Dedifferentiated amniotic fluid mesenchymal stem cell (primary cell): ENCODE data around the gene CENPO.
A peak's percentile ranks its signal among the peaks of the same experiment; 100 is the strongest.
"Not testable (repeated sequence)": the region's sequence is repeated elsewhere in the genome, so short reads cannot be mapped to it uniquely, and the experiment has no call there.

ENCODE experiments used
- DNase-seq: peaks from one replicate; pipeline ENCODE4 v3.0.0-alpha.2; 2016; ENCODE audit errors: extremely low spot score

Gene CENPO

DNA sequence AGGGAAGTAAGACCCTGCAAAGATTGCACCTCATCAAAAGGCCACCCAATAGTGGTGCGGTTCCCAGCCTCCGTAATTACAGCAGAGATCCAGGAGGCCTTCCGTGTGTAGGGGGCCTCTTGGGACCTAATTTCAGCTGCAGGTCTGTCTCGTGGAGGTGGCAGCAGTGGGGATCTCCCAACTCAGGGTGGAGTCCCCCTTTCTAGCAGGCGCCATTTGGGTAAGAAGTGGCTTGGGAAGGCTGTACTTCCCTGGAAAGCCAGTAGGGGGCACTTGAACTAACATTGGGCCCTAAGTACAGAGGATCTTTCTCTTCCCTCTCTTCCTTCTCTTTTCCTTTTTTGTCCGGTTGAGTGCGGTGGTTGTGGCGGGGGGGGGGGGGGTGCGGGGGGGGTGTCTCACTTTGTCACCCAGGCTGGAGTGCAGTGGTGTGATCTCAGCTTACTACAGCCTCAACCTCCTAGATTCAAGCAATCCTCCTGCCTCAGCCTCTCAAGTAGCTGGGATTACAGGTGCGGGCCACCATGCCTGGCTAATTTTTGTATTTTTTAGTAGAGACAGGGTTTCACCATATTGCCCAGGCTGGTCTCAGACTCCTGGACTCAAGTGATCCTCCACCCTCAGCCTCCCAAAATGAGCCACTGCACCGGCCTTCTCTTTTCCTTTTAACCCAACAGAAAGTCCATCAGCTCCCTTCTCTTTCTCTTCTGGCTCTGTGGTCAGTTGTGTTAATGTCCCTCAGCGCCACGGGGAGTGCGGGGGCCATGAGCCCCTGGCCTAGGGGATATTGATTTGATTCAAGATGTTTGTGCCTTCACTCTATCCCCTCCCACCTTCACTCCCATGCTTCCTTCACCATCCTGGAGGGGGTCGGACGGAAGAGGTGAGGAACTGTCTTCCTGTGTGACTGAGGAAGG, 32.0 kb downstream of the CENPO start:
- DNase-seq: no peak

DNA sequence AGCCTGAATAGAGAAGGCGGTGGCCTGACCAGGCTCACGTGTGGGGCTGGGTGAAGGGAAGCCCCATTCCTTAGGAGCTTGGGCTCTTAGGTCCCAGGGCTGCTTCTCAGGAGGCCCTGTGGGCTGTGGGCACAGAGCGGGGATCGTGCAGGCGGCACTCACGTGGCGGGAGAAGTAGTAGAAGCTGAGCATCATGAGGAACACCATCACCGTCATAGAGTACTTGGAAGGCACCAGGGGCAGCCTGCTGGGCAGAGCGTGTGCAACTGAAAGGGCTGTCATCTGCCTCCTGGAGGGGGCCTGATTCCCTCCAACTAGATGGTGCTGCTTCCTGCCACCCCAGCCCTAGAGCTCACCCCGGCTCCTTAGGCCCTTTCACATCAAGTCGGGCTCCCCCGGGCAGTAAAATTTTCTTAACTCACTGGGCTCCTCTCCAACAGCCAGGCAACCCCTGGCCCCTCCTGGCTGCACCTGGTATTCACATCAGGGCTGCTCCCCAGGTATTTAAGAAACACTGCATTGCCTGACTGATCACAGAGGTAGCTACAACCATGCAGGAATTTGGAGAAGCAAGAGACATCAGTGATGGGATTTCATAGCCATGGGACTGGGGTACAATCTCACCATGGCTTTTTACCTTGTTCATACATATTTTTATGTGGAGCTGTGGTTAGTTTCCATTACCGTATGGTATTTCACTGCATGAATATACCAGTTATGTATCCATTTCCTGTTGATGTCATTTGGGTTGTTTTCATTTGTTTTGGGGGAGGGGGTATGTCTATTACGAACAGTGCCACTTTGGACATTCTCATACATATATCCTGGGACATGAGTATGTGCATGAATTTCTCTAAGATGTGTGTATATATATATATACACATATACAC, 32.9 kb downstream of the CENPO start:
- no peak for DNase-seq

DNA sequence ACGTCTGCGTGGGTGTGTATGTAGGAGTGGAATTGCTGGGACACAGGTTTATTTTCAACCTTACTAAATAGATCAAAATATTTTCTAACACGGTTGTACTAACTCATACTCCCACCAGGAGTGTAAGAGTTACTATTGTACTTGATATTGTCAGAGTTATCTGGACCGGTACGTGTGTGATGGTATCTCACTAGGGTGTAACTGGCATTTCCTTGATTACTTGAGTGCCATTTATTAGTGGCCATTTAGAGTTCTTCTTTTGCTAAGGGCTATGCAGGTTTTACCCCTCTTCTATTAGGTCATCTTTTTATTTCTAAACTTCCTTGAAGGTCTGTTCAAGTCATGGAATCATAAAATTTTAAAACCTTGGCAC, 33.5 kb downstream of the CENPO start:
- DNase-seq: no peak

DNA sequence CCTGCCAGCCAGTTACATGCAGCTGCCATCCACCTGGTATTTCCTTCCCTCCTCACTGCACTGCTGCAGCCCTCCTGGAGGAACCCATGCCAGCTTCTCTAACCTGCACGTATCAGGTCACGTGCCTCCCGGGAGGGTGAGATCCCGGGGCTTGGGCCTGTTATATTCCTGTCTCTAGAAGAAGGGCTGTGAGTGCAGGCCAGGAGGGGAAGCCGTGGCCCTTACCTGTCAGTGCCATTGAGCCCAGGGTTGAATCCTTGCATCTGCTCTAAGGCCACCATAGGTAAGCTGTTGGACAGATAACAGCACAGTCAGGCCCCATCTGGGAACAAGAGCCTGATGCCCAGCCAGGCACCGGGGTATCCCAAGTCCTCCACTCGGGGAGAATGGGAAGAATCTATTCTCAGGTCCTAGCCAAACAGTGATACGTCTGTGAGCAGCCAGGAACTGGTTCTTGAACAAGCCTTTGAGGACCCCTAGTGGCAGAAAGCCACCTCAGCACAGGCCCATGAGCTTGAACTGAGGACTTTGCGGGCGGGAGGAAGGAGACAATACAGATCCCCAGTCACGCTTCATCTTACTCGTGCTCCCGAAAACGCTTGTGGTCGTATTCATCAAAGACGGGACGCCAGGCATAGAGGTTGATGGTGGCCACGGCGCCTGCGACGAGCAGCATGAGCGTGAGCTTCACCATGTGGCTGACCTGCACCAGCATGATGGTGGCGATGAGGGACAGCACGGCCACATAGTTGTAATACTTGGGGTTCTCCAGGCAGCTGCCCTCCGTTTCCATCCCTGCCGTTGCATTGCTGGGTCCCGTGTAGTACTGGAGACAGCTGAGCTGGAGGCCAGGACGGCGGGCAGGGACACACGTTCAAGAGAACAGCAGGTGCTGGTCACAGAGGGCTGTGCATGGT, 34.4 kb downstream of the CENPO start:
- DNase-seq: peak; percentile 82

DNA sequence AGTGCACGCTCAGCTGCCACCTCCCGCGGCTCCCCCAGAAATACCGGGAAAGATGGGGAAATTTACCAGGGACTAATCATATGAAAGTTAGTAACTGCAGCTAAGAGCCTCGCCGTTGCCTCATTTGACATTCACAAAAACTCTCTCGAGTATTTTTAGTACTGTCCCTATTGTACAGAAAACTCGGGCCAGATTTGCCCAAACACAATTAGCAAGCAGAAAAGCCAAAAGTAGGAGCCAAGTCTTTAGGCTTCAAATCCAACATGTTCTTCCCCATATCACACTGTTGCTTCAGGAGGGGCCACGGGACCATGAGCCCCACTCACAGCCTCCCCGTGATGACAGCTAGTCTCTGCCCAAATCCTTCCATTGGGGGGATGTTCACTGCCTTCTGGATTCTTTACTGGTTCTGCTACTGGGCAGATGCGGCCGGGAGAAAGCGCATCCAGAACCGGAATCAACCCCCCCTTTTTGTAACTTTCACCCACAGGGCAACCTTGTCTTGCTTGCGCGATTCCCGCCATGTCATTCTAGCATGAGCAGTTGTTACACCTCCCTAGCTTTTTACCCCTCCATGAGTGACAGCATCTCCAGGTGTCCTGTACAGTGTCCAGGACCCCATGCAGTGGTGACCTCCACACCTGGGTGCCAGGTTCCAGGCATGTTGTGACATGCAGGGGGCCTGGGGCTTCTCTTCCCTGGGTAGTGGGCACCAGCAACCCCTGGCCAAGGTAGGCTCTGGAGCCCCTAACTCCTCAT, 35.2 kb downstream of the CENPO start:
- DNase-seq: no peak

DNA sequence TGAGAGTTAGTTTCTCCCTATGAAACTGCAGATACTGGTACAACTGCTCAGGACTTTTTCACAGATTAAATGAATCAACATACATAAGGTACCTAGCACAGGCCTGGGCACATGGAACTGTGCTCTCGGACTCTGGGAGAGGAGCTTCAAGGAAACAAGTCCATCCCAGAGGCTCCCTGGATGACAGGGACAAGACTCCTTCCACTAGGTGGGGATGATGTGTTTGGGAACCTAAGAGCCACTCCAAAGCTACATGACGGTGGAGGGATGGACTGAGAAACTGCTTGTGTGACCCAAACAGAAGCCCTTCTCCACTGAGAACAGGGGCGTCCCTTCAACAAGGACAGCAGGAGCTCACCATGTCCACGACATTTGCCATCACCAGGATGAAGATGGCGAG, 37.1 kb downstream of the CENPO start:
- no peak for DNase-seq

DNA sequence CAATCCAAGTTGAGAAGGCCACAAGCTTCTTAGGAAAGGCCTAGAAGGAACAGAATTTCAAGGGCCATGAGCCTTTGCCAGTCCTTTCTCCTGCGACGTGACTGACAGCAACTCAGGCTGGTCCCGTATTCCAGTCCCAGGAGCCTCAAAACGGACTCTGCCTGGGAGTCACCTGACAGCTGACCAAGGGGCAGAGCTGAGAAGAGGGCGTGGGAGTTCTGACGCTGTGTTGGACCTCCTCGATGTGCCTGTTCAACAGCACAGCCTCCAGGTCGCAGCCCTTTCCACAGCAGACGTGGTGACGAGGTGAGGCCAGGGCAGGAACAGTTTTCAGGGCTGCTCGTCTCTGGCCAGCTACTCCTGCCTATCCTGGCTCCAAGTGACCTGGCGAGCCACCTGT, 37.6 kb downstream of the CENPO start:
- no peak for DNase-seq

DNA sequence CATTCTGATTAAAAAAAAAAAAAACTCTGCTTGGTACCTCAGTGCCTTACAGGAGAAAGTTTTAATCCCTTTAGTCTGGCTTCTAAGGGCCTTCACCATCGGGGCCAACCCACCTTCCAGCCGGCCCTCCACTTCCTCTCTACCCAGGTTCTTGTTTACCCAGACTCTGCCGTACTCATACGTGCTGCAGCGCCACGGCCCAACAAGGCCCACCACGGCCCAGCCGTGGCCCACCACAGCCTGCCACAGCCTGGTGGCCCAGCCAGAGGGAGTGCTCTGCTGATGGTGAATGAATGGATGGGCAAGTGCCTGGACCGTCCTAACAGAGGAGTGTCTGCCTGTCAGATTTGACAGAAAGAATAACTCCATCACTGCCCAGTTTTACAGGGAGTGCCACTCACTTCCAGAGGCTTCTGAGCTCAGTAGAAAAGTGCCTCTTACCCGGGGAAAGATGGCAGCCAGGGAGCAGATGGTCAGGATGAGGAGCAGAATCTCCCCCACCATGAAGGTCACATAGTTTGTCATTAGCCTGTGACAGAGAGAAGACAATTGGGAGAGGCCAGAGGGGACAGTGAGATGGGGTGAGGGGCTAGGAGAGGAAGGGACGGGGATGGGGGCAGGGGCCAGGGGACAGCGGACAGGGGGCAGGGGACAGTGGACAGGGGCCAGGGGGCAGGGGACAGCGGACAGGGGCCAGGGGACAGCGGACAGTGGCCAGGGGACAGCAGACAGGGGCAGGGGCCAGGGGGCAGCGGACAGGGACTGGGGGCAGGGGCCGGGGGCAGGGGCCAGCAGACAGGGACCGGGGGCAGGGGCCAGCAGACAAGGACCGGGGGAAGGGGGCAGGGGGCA, 38.2 kb downstream of the CENPO start:
- DNase-seq: no peak

DNA sequence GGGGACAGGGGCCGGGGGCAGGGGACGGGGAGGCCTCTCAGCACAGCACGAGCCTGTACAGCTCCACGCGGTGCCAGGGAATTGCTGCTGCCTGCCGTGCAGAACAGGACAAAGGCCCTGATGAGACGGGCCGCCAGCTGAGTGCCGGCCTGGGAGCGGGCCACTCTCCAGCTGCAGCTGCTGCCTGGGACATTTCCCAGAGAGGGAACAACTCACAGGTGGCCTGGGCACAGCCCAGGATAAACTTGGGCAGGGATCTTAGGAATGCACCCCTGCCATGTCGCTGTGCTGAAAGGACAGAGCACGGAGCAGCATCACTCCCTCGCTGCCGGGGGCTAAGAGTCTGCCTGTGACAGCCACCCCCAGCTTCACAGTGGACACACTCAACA, 38.8 kb downstream of the CENPO start:
- no peak for DNase-seq

DNA sequence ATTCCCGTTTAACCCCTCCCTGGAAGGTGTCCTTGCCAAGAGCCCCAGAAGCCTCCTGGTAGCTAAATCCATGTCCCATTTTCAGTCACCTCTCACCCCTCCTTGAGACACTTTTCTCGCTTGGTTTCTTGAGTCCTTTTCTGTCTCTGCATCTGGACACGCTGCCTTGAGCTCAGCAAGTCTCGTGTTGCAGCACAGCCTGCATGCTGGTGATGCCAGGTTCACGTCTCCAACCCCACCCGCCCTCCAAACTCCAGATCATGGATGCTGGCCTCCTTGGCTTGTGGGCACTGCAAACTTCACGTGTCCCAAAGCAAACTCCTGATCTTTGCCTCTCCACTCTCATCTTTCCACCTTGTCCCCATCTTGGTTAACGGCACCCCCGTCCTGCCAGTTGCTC, 39.3 kb downstream of the CENPO start:
- no peak for DNase-seq

DNA sequence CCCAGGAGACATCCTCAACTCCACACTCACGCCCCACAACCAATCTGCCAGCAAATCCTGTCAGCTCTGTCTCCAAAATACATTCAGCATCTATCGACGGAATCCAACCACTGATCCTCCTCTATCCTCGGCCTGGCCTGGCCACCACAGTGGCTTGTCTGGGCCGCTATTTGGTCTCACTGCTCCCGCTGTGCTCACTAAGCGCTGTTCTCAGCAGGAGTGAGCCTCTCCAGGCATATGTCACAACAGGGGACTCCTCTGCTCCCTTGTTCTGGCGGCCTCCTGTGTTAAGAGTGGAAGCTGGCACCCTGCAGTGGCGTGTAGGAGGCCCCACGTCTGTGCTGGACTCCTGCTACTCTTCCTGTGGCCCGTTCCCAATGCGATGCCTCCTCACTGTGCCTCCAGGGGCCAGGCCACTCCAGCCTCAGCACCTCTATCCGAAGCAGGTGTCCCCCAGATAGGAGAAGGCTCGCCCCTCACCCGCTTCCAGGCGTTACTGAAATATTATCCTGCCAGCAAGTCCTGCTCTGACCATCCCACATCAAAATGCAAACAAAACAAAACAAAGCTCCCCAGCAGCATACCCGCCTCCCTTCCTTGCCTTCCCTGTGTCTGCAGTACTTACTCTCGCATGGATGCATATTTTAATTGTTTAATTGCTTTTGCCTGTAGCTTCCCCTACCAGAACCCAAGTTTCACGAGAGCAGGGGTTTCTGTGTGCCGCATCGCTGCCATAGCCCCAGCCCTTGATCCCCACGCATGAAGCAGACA, 39.9 kb downstream of the CENPO start:
- DNase-seq: no peak

DNA sequence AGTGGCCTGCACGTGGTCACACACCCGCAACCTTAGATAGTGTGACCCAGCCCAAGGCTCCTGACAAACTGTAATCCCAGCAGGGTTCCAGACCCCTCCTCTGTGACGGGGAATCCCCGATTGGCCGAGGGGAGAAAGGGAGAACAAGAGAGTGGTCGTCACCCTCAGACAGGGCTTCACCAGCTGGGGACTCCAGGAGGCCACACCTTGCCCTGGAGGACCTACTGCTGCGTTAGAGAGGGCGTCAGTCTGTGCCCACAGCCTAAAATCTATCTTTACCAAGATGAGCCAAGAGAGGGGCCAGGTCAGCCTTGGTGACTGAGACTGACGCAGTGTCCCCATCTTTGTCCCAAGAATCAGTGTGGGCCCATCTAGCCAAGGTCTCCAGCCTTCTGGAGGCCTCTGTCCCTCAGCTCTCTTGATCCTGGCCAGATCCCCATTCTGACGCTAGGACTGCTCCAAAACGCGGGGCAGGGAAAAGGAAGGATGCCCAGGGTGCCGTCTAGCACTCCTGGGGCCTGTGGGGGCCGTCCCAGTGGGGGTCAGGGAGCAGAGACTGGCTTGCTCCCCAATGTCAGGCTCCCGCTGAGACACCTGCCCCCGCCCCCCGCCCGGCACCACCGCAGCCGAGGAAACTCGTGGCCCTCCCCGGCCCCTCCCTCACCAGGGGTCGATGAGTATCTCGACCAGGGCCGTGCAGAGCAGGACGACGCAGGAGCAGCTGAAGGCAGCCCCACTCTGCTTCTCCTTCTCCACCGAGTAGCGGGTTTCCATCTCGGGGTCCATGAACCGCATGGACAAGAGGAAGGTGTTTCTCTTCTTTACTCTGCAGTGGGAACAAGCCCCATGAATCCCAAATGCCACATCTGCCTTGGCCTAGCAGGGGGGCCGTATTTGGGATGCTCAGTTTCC, 40.9 kb downstream of the CENPO start:
- no peak for DNase-seq

DNA sequence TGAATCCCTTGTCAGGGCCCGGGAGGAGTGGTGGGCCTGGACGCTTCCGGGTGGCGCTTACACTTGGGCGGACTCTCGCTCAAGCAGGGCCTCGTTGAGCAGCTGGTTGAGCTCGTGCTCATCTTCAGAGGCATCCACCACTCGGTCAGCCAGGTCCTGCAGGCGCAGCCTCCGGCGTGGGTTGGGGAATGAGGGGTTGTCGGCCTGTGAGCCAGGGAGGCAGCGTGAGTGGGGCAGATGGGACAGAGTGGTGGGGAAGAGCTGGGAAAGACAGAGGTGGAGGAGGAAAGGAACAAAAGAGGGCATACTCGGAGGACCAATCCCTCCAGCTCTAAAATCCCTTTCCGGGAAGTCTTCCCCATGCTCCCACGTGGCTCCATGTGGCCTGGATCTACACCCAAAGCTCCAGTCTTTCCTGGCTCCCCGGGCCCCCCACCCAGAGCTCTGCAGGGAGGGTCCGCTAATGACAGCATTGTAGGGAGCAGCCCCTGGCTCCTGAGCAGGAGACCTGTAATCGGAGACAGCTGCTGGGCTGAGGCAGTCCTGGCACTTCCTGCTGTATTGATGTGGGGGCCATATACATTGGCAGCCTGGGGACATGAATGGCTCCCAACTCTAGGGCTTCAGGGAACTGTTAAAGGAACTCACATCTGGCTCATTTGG, 41.6 kb downstream of the CENPO start:
- no peak for DNase-seq

DNA sequence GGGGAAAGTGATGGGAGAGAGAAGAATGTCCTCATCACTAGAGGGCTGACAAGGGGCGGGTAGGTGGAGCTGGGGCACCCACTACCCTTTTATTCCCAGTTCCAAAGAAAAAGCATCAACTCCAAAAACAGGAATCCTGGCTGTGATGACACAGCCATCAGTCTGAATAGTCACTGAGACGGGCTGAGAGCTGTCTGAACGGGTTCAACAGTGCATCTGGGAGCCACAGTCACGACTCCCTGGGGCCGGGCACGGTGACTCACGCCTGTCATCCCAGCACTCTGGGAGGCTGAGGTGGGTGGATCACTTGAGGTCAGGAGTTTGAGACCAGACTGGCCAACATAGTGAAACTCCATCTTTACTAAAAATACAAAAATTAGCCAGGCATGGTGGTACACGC, 42.2 kb downstream of the CENPO start:
- not testable (repeated sequence) for DNase-seq

DNA sequence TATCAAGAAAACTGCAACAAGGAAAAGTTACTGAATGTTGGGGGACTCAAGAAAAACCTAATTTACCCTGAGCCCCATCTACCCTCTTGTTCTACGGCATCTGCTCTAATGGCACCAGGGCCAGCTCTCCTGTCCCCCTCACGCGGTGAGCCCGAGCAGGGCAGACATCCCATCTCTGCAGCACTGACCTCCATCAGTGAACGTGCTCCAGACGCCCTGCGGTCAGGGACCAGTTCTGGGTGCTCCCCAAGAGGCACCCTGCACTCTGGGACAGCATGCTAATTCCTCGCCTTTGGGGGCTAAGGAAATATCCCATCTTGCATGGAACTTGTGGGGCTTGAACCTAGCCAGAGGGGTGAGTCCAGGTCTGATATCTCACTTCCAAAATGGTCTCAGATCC, 43.0 kb downstream of the CENPO start:
- DNase-seq: no peak

DNA sequence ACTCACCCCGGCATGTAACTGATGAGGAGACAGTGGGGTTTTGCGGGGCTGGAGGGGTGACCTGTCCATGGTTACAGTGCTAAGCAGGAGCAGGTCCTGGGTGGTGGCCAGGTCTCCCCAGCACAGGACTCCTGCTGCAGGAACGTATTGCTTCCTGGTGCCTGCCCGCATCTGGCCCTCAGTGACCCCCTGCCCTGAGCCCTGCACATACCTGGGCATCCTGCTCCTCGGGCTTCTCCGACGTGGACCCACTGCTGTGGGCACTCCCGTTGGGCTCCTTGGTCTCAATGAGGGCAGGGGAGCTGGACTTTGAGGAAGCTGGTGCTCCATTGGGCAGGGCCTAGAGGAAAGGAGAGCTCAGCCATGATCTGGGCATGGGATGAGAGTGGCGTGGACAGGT, 43.5 kb downstream of the CENPO start:
- DNase-seq: no peak

DNA sequence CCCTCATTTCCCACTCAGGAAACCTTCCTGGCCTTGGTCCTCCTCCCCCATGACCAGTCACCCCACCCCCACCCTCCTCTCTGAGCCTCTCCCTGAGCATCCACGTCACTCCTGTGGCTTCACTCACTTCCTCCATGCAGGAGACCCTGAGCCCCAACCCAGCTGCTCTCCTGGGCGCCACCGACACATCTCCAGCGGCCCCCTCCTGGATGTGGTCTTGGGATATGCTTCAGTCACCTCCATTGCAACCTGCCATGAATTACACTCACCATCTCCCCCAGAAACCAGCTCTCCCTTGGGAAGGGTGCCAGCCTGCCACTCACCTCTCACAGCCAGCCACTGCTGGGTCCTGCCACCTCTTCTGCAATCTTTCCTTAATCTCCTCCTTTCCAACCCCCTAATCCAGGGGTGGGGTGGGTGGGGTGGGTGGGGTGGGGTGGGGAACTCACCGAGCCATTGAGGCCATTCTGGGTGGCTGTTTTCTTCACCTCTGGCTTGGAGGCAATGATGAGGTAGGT, 44.8 kb downstream of the CENPO start:
- no peak for DNase-seq

DNA sequence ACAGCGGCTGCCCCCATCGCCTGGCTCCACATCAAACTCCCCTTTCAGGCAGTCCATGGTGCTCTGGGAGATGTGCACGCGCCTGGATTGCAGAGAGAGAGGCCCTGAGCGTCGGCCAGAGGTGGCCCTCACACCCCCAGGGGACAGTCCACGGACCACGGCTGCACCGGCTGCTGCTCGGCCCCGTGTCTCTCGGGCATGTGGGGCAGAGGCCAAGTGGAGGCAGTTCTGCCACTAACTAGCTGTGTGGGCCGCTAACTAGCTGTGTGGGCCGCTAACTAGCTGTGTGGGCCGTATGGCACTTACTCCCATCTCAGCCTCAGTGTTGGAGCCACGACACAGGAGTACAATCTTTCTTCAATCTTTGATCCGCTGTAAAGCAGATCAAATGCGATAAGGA, 45.3 kb downstream of the CENPO start:
- no peak for DNase-seq
